ENCODE measurements around the gene PODXL. TPM values are rescaled to one million over a fixed set of nuclear protein-coding genes. Genes with fewer than 3 reads are reported as not detected.

The PODXL gene
- total and polyA plus RNA-seq, 10 of the 15 experiments (the other 5 are each of a cell fraction or from before 2014, with no cell fraction given): 0.04 to 1.8 (median 0.38) TPM

GRCh38 chr7:131462059-131462458 is 94.4 kb downstream of the PODXL start (continued):
- TF ChIP-seq USF1 (IDR thresholded peaks at IDR 0.05; ENCODE audit: borderline replicate concordance, extremely low read length, insufficient read depth, low read depth, low read length) (no peak), JUND (IDR thresholded peaks at IDR 0.05; ENCODE audit: low read depth, low read length) (no peak), SUZ12 (IDR thresholded peaks at IDR 0.05; ENCODE audit: unreplicated experiment) (no peak), CHD1 (IDR thresholded peaks at IDR 0.05; ENCODE audit: low read depth, low read length) (no peak)

GRCh38 chr7:131459256-131459655 is 97.2 kb downstream of the PODXL start:
- no peak for DNase-seq (ENCODE audit: low read depth, low spot score)
- FAIRE-seq: no peak
- in situ Hi-C loops (cut with MboI): no loop called here

More at GRCh38 chr7:131459256-131459655, 97.2 kb downstream of the PODXL start:
- POLR2A ChIA-PET: no interaction called here
- BruUV-seq (replicated peaks): no TSS peak
- intact Hi-C loops (cut with micrococcal nuclease; ENCODE audit: unreplicated experiment): no loop called here
- no peaks in the 10 kb centered on the region for H3K4me1 ChIP-seq (ENCODE audit: control insufficient read depth, insufficient read depth, low read length)
- H4K20me1 ChIP-seq (ENCODE audit: control insufficient read depth, insufficient read depth): no peaks in the 10 kb centered on the region
- no peak overlapping the region for H3K4me2 ChIP-seq (ENCODE audit: control insufficient read depth, insufficient read depth)
- TF ChIP-seq ZNF622 (IDR thresholded peaks at IDR 0.05) (no peak), ZBTB40 (IDR thresholded peaks at IDR 0.05; ENCODE audit: borderline replicate concordance) (no peak), USF1 (IDR thresholded peaks at IDR 0.05; ENCODE audit: borderline replicate concordance, extremely low read length, insufficient read depth, low read depth, low read length) (no peak)
- CTCF ChIA-PET: interaction anchor here (0.5 to 1.2 kb wide), 3 partner anchors 20 to 566 kb away, joined by 3 read pairs; no protein-coding TSS in a partner anchor
- WGBS (ENCODE audit: insufficient coverage, insufficient replicate concordance, low lambda C conversion rate, missing lambda C conversion rate): 100% methylated on average over 1 of the region's 1 CpG
- SMC1A ChIA-PET (ENCODE audit: uncharacterized antibody, unreplicated experiment): interaction anchor here (0.9 to 1.1 kb wide), 3 partner anchors 24 to 72 kb away, joined by 3 read pairs; no protein-coding TSS in a partner anchor
- no peaks in the 10 kb centered on the region for H3K27me3 ChIP-seq (replicated peaks in 1 of 2; ENCODE audit: control insufficient read depth in 2 of 2, insufficient read depth in 2 of 2, low read length in 1 of 2)
- H3K27ac ChIP-seq (ENCODE audit: control insufficient read depth, insufficient read depth): no peak overlapping the region
- no peaks in the 10 kb centered on the region for H3K79me2 ChIP-seq (ENCODE audit: control insufficient read depth, insufficient read depth, low read length)
- no peak for ATAC-seq
- no peaks in the 10 kb centered on the region for H3K9me3 ChIP-seq (replicated peaks; ENCODE audit: control insufficient read depth, insufficient read depth, low read length)
- no peak overlapping the region for H3K9ac ChIP-seq (ENCODE audit: control insufficient read depth, insufficient read depth, low read length)
- RAD21 ChIA-PET (ENCODE audit: unreplicated experiment): no interaction called here
- H3K4me3 ChIP-seq: no peak overlapping the region
- no peak overlapping the region for H2AFZ ChIP-seq (ENCODE audit: control insufficient read depth, low read depth, low read length)
- H3K36me3 ChIP-seq (ENCODE audit: control insufficient read depth in 2 of 2, insufficient read depth in 2 of 2, low read length in 1 of 2): 0 out of 4 replicates have a peak, but pooled peaks cover 2% of the 10 kb centered on the region in 2 experiments
